NT2/D1 (cell line): ENCODE measurements around the gene IKZF3.

Source experiments
- SUZ12 ChIP-seq: IDR thresholded peaks from 2 replicates; pipeline ENCODE4 v1.6.1; 2011; ENCODE audit not compliant: insufficient read length, insufficient read depth; ENCODE audit errors: extremely low read depth
- ZNF274 ChIP-seq: IDR thresholded peaks from 2 replicates; pipeline ENCODE4 v1.6.1; 2011; ENCODE audit warnings: mild to moderate bottlenecking, low read depth, low read length

- TF ChIP-seq SUZ12 (no peak), ZNF274 (no peak)
Measured at GRCh38 chr17:39871801-39872200, 7.7 kb upstream of the IKZF3 start.
